Adrenal gland (tissue), 12 donors: ENCODE results near the gene SERPINA6. TPM values are rescaled to one million over a fixed set of nuclear protein-coding genes. Genes with fewer than 3 reads are reported as not detected.

ENCODE experiments used
- DNase-seq, 7 donors: peaks; one replicate each; pipeline ENCODE4 v3.0.0-alpha.2; 2019 to 2020
- H3K27ac ChIP-seq, 5 donors: fragments of 200-600 bp; sonication (generic) in 4 of 5; 1 replicate in 3 of 5; 2 replicates in 2 of 5; pipeline versions ENCODE4 v1.5.1 to v1.8.0; 2016 to 2020; ENCODE audit warnings: mild to moderate bottlenecking in 1 of 5
- H3K27me3 ChIP-seq: fragments of 200-600 bp; 2 replicates; pipeline ENCODE4 v1.8.0; 2021
- H3K36me3 ChIP-seq, 2 donors: fragments of 200-600 bp; replicated peaks in 1 of 2; 1 replicate in 1 of 2; 2 replicates in 1 of 2; pipeline versions ENCODE4 v1.5.1 to v1.8.0; 2018 to 2022
- H3K4me1 ChIP-seq, 2 donors: fragments of 200-600 bp; replicated peaks in 1 of 2; 1 replicate in 1 of 2; 2 replicates in 1 of 2; pipeline versions ENCODE4 v1.5.1 to v1.8.0; 2018 to 2021
- H3K4me3 ChIP-seq, 4 donors: fragments of 200-600 bp; sonication (generic) in 3 of 4; one replicate each; pipeline ENCODE4 v1.5.1; 2016 to 2018
- H3K9me3 ChIP-seq, 3 donors: fragments of 200-600 bp; sonication (generic) in 1 of 3; replicated peaks in 1 of 3; 1 replicate in 2 of 3; 2 replicates in 1 of 3; pipeline versions ENCODE4 v1.5.1 to v1.8.0; 2016 to 2021
- POLR2A ChIP-seq, 2 donors: fragments of 450-650 bp; IDR thresholded peaks; one replicate each; pipeline ENCODE4 v1.6.1; 2017; ENCODE audit warnings: antibody characterized with exemption in 2 of 2, mild to moderate bottlenecking in 2 of 2, moderate library complexity in 1 of 2
- WGBS, 4 donors: extraction: QIAGEN DNeasy Blood & Tissue Kit in 2 of 4; methylation state at CpG; one replicate each; pipeline versions ENCODE4 v1.1.5 to v1.1.7; 2013 to 2017; 5-methylcytosine and 5-hydroxymethylcytosine counted together
- intact Hi-C, 2 donors: fragments of 100-400 bp; cut with DNase I; formaldehyde crosslinking; loops; one replicate each; pipeline versions ENCODE4 v1.14.1 to v1.15.0; 2022 to 2023
- polyA plus RNA-seq, 3 donors: library from polyadenylated mRNA; stranded (reverse); fragments of 200-250 nt in 2 of 3; fragments of 350-450 nt in 1 of 3; fragmentation: Illumina TruSeq in 1 of 3; extraction: RNeasy Lipid Tissue Mini Kit (QIAGEN cat#74804) in 1 of 3; gene quantifications; one replicate each; pipeline ENCODE4 v1.2.3, GENCODE V29; 2013 to 2014
- total RNA-seq, 9 donors: library from RNA; depleted of rRNA in 4 of 9; stranded (reverse); fragments of >200 nt in 4 of 9; fragments of 120-200 nt in 1 of 9; fragmentation: NEBNext Ultra II Directional in 1 of 9; extraction: Animal tissue kit (Norgen Biotek cat#: 25700) in 1 of 9; gene quantifications; one replicate each; pipeline versions ENCODE4 v1.1.0 to v1.2.4, GENCODE V29; 2013 to 2023
- TF ChIP-seq, protein P1 (sequence below), 6 experiments: fragments of 450-650 bp in 4 of 6; fragments of 200-600 bp in 2 of 6; sonication (generic) in 1 of 6; IDR thresholded peaks; 1 replicate in 5 of 6; 2 replicates in 1 of 6; pipeline versions ENCODE4 v1.5.1 to v1.8.0; 2016 to 2021; ENCODE audit warnings: antibody characterized with exemption in 6 of 6, mild to moderate bottlenecking in 2 of 6, moderate library complexity in 1 of 6
- donor health status: healthy with polysubstance abuse.
- donor health status: Bipolar disorder and iron deficiency.
- donor health status: DM: yes; HTN: yes; CAD: no.
- donor health status: DM: no; HTN: no; CAD: no.
- donor health status: DM: no; HTN: no; CAD: no.
- donor health status: DM: yes; HTN: yes; CAD: no.

SERPINA6 gene
- total and polyA plus RNA-seq, 12 donors: 0.09 TPM; not detected in 11

- Histone ChIP-seq H3K9me3 (no peaks in the 10 kb centered on the region), H3K27ac (no peak overlapping the region), H3K27me3 (no peaks in the 10 kb centered on the region), H3K36me3 (no peaks in the 10 kb centered on the region), H3K4me1 (no peaks in the 10 kb centered on the region), H3K4me3 (no peak overlapping the region)
- intact Hi-C loops: no loop called here
- TF ChIP-seq, protein P1, sequence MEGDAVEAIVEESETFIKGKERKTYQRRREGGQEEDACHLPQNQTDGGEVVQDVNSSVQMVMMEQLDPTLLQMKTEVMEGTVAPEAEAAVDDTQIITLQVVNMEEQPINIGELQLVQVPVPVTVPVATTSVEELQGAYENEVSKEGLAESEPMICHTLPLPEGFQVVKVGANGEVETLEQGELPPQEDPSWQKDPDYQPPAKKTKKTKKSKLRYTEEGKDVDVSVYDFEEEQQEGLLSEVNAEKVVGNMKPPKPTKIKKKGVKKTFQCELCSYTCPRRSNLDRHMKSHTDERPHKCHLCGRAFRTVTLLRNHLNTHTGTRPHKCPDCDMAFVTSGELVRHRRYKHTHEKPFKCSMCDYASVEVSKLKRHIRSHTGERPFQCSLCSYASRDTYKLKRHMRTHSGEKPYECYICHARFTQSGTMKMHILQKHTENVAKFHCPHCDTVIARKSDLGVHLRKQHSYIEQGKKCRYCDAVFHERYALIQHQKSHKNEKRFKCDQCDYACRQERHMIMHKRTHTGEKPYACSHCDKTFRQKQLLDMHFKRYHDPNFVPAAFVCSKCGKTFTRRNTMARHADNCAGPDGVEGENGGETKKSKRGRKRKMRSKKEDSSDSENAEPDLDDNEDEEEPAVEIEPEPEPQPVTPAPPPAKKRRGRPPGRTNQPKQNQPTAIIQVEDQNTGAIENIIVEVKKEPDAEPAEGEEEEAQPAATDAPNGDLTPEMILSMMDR (IDR thresholded peaks at IDR 0.05): no peak
- DNase-seq: no peak
- WGBS, 4 donors: 63 to 69% (median 68%) methylated on average over 2 of the region's 2 CpGs; no CpG with 5 or more reads in 1 of the 4 donors
Observed at GRCh38 chr14:94330857-94331256, 7.7 kb upstream of the SERPINA6 start.

- Histone ChIP-seq H3K4me1 (no peaks in the 10 kb centered on the region), H3K9me3 (no peaks in the 10 kb centered on the region), H3K4me3 (no peak overlapping the region), H3K27me3 (no peaks in the 10 kb centered on the region), H3K27ac (no peak overlapping the region), H3K36me3 (no peaks in the 10 kb centered on the region)
- WGBS, 4 donors: 74 to 88% (median 82%) methylated on average over 2 to 3 of the region's 3 CpGs
- DNase-seq: no peak
- intact Hi-C loops: no loop called here
- no peak for TF ChIP-seq POLR2A (IDR thresholded peaks at IDR 0.05)
- TF ChIP-seq, protein P1 (IDR thresholded peaks at IDR 0.05): no peak
Observed at GRCh38 chr14:94330432-94330831, 7.3 kb upstream of the SERPINA6 start.

DNA sequence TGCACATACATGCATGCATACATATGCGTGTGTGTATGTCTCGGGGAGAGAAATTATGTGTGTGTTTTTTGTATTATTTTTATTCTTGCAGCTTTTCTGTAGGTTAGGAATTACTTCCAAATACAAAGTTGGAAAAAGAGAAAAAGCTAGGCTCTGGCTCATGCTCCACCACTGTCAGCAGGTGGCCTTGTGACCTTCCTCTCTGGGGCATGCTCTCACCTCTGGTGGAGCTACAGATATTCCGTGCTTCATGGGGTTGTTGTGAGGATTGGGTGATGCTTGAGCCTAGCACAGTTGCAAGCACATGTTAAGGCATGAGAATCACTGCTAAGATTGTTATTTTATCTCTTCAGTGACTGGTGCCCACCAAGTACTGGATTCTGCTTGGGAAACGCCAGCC, 6.7 kb upstream of the SERPINA6 start:
- H3K27ac ChIP-seq: no peak overlapping the region
- no peaks in the 10 kb centered on the region for H3K9me3 ChIP-seq
- H3K36me3 ChIP-seq: no peaks in the 10 kb centered on the region
- TF ChIP-seq, protein P1 (IDR thresholded peaks at IDR 0.05): no peak
- TF ChIP-seq POLR2A (IDR thresholded peaks at IDR 0.05): no peak
- DNase-seq: no peak
- no peak overlapping the region for H3K4me3 ChIP-seq
- WGBS, 4 donors: 84 to 91% (median 88%) methylated on average over 4 of the region's 4 CpGs
- H3K27me3 ChIP-seq: no peaks in the 10 kb centered on the region
- H3K4me1 ChIP-seq: no peaks in the 10 kb centered on the region
- intact Hi-C loops: no loop called here

DNA sequence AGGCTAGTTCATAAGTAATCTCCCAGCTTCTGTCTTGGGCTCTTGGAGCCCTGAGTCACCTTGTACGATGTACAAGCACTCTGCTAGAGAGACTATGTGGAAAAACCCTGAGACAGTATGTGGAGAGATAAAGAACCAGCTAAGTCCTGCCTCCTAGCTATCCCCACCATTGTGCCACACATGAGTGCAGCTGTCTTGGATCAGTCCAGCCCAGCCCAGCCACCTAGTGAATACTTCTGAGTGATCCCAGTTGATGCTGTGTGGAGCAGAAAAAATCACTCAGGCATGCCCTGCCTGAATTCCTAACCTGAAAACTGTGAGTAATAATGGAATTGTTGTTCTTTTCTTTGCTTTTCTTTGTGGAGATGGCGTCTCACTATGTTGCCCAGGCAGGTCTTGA, 5.1 kb upstream of the SERPINA6 start:
- intact Hi-C loops: no loop called here
- Histone ChIP-seq H3K27ac (no peak overlapping the region), H3K9me3 (no peaks in the 10 kb centered on the region), H3K36me3 (no peaks in the 10 kb centered on the region), H3K27me3 (no peaks in the 10 kb centered on the region), H3K4me3 (no peak overlapping the region), H3K4me1 (no peaks in the 10 kb centered on the region)
- TF ChIP-seq, protein P1 (IDR thresholded peaks at IDR 0.05): no peak
- no peak for DNase-seq
- 56 to 63% (median 62%) methylated on average over 2 of the region's 2 CpGs for WGBS, 4 donors
